SHP77 (cell line): Measurements from ENCODE around the gene ARHGEF28.

Experiments
- DNase-seq, 2 experiments: peaks; one replicate each; lab custom pipeline; 2025; lab: John Stamatoyannopoulos, UW

ARHGEF28 gene

GRCh38 chr5:73692166-73692640, 66.2 kb downstream of the ARHGEF28 start:
- DNase-seq, result no peak

GRCh38 chr5:73692981-73693380, 67.0 kb downstream of the ARHGEF28 start:
- DNase-seq, result no peak

GRCh38 chr5:73693573-73694061, 67.6 kb downstream of the ARHGEF28 start:
- DNase-seq, result no peak

GRCh38 chr5:73694089-73694488, 68.1 kb downstream of the ARHGEF28 start:
- DNase-seq, result no peak

- DNase-seq, result no peak
Observed at GRCh38 chr5:73698011-73698410, 72.0 kb downstream of the ARHGEF28 start.

- no peak for DNase-seq
Observed at GRCh38 chr5:73701566-73701965, 75.6 kb downstream of the ARHGEF28 start.

- no peak for DNase-seq
Observed at GRCh38 chr5:73702534-73702933, 76.5 kb downstream of the ARHGEF28 start.

GRCh38 chr5:73702951-73703350, 77.0 kb downstream of the ARHGEF28 start:
- DNase-seq, result no peak

- no peak for DNase-seq
Observed at GRCh38 chr5:73705364-73705763, 79.4 kb downstream of the ARHGEF28 start.

- no peak for DNase-seq
Observed at GRCh38 chr5:73706963-73707362, 81.0 kb downstream of the ARHGEF28 start.

- DNase-seq, result no peak
Observed at GRCh38 chr5:73709536-73710129, 83.6 kb downstream of the ARHGEF28 start.

GRCh38 chr5:73716284-73716808, 90.3 kb downstream of the ARHGEF28 start:
- no peak for DNase-seq

GRCh38 chr5:73718762-73719161, 92.8 kb downstream of the ARHGEF28 start:
- no peak for DNase-seq

GRCh38 chr5:73719632-73720031, 93.6 kb downstream of the ARHGEF28 start:
- no peak for DNase-seq

- no peak for DNase-seq
Observed at GRCh38 chr5:73722231-73722630, 96.2 kb downstream of the ARHGEF28 start.

GRCh38 chr5:73726071-73726470, 100.1 kb downstream of the ARHGEF28 start:
- no peak for DNase-seq

GRCh38 chr5:73726606-73727231, 100.7 kb downstream of the ARHGEF28 start:
- DNase-seq, result no peak

GRCh38 chr5:73727470-73727869, 101.5 kb downstream of the ARHGEF28 start:
- no peak for DNase-seq

GRCh38 chr5:73728493-73729273, 102.7 kb downstream of the ARHGEF28 start:
- DNase-seq, result no peak

- DNase-seq, result no peak
Observed at GRCh38 chr5:73729329-73729728, 103.3 kb downstream of the ARHGEF28 start.

GRCh38 chr5:73732045-73732444, 106.0 kb downstream of the ARHGEF28 start:
- no peak for DNase-seq

- no peak for DNase-seq
Observed at GRCh38 chr5:73733219-73733618, 107.2 kb downstream of the ARHGEF28 start.
